ENCODE results near the gene SPAG9.

DNA sequence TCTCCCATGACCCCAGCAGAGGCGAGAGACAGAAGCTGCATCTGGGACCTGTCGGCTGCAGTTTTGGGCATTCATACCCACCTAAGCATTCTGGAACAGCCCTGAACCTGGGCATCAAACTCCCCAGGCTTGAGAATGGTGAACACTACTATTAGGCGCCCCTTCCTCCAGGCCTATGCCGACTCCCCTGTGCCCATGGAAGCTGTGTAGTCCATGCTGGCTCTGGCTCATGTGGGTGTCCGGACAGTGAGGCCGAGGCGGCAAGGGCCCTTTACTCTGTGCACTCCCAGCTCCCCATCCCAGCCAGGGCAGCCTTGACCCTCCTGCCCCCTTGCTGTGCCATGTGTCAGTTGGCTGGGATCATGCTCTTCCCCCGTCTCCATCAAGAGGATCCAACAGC lies 165.5 kb downstream of the SPAG9 start:
- TF ChIP-seq, protein P1, sequence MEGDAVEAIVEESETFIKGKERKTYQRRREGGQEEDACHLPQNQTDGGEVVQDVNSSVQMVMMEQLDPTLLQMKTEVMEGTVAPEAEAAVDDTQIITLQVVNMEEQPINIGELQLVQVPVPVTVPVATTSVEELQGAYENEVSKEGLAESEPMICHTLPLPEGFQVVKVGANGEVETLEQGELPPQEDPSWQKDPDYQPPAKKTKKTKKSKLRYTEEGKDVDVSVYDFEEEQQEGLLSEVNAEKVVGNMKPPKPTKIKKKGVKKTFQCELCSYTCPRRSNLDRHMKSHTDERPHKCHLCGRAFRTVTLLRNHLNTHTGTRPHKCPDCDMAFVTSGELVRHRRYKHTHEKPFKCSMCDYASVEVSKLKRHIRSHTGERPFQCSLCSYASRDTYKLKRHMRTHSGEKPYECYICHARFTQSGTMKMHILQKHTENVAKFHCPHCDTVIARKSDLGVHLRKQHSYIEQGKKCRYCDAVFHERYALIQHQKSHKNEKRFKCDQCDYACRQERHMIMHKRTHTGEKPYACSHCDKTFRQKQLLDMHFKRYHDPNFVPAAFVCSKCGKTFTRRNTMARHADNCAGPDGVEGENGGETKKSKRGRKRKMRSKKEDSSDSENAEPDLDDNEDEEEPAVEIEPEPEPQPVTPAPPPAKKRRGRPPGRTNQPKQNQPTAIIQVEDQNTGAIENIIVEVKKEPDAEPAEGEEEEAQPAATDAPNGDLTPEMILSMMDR (IDR thresholded peaks at IDR 0.05): no peak
- TF ChIP-seq POLR2A (IDR thresholded peaks at IDR 0.05) (no peak), EP300 (IDR thresholded peaks at IDR 0.05; ENCODE audit: low read depth) (no peak)
